SK-N-SH treated with all-trans-retinoic acid at 6 μM for 48 hours (cell line): ENCODE results near the gene SERF1A.
"Not testable (repeated sequence)": the region's sequence is repeated elsewhere in the genome, so short reads cannot be mapped to it uniquely, and the experiment has no call there.

Source experiments
- ATAC-seq: fragments of 200-7000 bp; cut with Tn5 transposase; 3 replicates; pipeline ENCODE4 v1.9.1; 2020; ENCODE audit warnings: mild to moderate bottlenecking, moderate library complexity

SERF1A gene

DNA sequence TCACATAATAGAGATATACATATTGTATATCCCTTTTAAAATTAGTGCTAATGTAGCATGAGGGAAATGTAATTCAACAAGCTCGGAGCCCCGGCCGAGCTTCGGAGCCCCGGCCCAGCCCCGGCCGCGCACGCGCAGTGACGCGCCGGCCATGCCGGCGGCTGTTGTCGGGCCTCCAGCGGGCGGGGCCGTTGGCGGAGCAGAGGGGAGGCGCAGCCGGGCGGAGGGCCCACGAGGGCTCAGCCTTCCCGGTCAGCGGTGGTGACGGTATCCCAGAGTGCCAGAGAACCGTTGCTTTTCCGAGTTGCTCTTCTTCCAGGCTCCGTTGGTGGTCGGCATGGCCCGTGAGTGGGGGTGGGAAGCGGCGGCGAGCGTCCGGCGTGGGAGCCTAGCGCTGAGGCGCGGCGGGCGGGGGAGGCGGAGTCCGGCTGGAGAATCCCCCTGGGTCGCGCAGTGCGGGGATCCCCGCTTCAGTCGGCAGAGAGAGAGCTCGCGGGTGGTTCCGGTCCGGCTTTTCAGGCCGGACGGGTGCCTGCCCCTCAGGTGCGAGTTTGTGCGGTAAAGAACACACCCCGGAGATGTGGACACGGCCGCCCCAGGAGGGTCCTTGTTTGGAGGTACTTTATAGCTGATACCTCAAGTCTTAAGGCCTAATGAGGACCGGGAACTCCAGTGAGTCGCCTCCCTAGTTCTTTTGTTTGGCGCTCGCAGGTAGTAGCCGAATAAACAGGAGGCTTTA lies at the start of gene SERF1A:
SERF1A (plus strand) TSS at position 137 of the 739 bp plus-strand sequence; CDS start at position 338, 201 bp downstream.
- ATAC-seq: peak; percentile 97

- not testable (repeated sequence) for ATAC-seq
Measured at GRCh38 chr5:70866778-70867177, 33.7 kb upstream of the SERF1A start.

GRCh38 chr5:70870626-70871025 lies 29.8 kb upstream of the SERF1A start:
- not testable (repeated sequence) for ATAC-seq

- not testable (repeated sequence) for ATAC-seq
Measured at GRCh38 chr5:70896076-70896475, 4.4 kb upstream of the SERF1A start.

GRCh38 chr5:70901272-70901571 lies 753 bp downstream of the SERF1A start:
- ATAC-seq: peak; percentile 68

DNA sequence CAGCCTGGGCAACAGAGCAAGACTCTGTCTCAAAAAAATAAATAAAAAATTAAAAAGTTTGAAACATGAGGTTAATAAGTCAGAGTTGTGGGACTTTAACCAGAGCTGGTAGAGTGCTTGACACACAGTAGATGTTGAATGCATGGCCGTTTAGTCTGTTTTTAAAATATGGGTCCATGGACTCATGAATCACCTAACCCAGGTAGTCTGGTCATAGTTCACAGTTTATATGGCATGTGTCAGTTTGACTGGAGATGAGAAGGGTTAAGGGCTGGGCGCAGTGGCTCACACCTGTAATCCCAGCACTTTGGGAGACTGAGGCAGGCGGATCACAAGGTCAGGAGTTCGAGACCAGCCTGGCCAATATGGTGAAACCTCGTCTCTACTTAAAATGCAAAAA lies 6.2 kb downstream of the SERF1A start:
- not testable (repeated sequence) for ATAC-seq

DNA sequence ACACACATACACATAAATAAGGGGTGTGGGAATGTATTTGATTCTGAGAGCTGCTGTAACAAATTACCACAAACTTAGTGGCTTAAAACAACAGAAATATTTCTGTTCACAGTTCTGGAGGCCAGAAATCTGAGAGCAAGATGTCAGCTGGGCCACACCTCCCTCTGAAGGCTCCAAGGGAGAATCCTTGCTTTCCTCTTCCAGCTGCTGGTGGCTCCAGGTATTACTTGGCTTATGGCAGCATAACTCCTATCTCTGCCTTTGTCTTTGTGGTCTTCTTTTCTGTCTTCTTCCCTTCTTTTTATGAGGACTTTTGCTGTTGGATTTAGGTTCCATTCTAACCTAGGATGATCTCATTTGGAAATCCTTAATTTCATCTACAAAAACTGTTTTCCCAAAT lies 16.4 kb downstream of the SERF1A start:
- 0 out of 3 replicates have a peak, but pooled peaks have one; percentile 21 for ATAC-seq

GRCh38 chr5:70925211-70925562 lies 24.7 kb downstream of the SERF1A start:
- peak; percentile 71 for ATAC-seq

GRCh38 chr5:70931709-70932368 lies 31.4 kb downstream of the SERF1A start:
- ATAC-seq: not testable (repeated sequence)

DNA sequence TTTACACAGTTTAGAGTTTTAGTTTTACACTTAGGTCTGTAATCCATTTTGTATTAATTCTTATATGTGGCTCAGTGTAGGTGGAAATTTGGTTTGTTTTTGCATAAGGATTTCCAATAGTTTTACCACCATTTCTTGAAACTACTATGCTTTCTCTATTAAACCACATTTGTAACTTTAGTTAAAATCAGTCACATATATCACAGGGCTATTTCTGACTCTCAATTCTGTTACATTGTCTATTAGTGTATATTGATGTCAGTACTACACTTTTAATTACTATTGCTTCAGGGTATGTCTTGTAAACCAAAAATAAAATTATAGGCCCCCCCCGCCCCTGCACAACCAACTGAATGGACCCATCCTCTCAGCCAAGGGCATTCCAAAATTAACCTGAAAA lies 32.1 kb downstream of the SERF1A start:
- not testable (repeated sequence) for ATAC-seq

GRCh38 chr5:70953068-70953467 lies 52.6 kb downstream of the SERF1A start:
- not testable (repeated sequence) for ATAC-seq
